Memory B cell (primary cell): ENCODE data around the gene SFTPD.
"Not testable (repeated sequence)": the region's sequence is repeated elsewhere in the genome, so short reads cannot be mapped to it uniquely, and the experiment has no call there.

Source experiments
- ATAC-seq: fragments of 150-1000 bp; cut with Tn5 transposase; 2 replicates; pipeline ENCODE4 v1.10.0; 2021; ENCODE audit warnings: low read depth, mild to moderate bottlenecking, moderate library complexity
- DNase-seq, 2 donors: peaks; one replicate each; pipeline ENCODE4 v3.0.0; 2022; ENCODE audit warnings: low spot score in 2 of 2
- H3K27ac Mint-ChIP-seq: one replicate; pipeline ENCODE4 v1.8.0; 2022; ENCODE audit warnings: mild to moderate bottlenecking, moderate library complexity, mixed read lengths
- H3K27me3 Mint-ChIP-seq: one replicate; pipeline ENCODE4 v1.8.0; 2022; ENCODE audit warnings: mixed read lengths
- H3K36me3 Mint-ChIP-seq: one replicate; pipeline ENCODE4 v1.8.0; 2022; ENCODE audit warnings: mild to moderate bottlenecking, mixed read lengths
- H3K4me1 Mint-ChIP-seq: one replicate; pipeline ENCODE4 v1.8.0; 2022; ENCODE audit warnings: mixed read lengths
- H3K4me3 Mint-ChIP-seq: one replicate; pipeline ENCODE4 v1.8.0; 2022; ENCODE audit warnings: mild to moderate bottlenecking, moderate library complexity, mixed read lengths
- H3K9me3 Mint-ChIP-seq: one replicate; pipeline ENCODE4 v1.8.0; 2022; ENCODE audit warnings: mixed read lengths

SFTPD gene

GRCh38 chr10:79948976-79949722, at the start of gene SFTPD:
SFTPD (minus strand) TSS chr10:79949105; CDS start chr10:79946659, 2,446 bp downstream.
- no peak within 1 kb of the TSS for H3K27ac Mint-ChIP-seq
- DNase-seq, result no peak

DNA sequence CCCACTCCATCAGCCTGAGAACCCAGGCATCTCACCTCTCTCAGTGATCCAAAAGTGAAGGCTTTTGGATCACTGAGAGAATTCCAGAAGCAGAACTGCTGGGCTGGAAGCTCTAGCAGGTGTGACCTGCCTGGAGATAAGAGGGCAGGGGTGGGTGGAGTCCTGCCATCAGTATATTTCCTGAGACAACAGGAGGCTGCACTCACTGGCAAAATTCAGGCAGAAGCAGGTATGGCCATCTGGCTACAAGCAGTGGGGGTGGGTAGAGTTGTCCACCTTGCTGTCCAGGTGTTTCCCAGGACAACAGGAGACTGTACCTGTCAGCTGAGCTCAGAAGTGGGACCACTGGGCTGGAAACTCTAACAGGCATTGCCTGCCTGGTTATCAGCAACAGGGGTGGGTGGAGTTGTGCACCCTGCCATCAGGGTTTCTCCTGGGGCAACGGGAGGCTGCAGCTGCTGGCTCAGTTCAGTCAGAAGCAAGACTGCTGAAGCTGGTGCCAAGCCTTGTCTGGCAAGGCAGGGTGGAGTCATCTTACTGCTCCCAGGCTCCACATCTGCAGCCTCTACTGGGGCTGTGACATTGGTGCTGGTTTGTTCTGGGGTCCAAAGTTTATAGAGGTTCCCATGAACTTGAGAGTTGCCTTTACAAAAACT, 47.2 kb upstream of the SFTPD start:
- H3K27me3 Mint-ChIP-seq, result peaks cover 15% of the 10 kb centered on the region
- no peak for ATAC-seq

More at GRCh38 chr10:79948976-79949722, at the start of gene SFTPD:
- Mint-ChIP-seq H3K4me3 (no peak within 1 kb of the TSS), H3K36me3 (peaks cover 7% of the 10 kb centered on the region), H3K4me1 (no peaks in the 10 kb centered on the region), H3K27me3 (no peaks in the 10 kb centered on the region), H3K9me3 (peaks cover 6% of the 10 kb centered on the region)
- no peak for ATAC-seq

DNA sequence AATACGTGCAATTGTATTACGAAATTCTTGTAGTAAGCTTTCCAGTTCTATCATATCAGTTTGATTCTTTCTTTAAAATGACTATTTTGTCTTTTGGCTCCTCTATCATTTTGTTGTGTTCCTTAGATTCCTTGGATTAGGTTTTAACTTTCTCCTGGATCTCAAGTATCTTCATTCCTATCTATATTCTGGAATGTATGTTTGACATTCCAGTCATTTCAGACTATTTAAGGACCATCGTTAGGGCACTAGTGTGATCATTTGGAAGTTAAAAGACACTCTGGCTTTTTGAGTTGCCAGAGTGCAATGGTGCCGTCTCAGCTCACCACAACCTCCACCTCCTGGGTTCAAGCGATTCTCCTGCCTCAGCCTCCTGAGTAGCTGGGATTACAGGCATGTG, 45.7 kb upstream of the SFTPD start:
- peaks cover 2% of the 10 kb centered on the region for H3K36me3 Mint-ChIP-seq
- ATAC-seq (no peak), DNase-seq (no peak)
- no peak overlapping the region for H3K27ac Mint-ChIP-seq
- no peaks in the 10 kb centered on the region for H3K4me1 Mint-ChIP-seq
- peaks cover 6% of the 10 kb centered on the region for H3K9me3 Mint-ChIP-seq
- H3K27me3 Mint-ChIP-seq, result peaks cover 10% of the 10 kb centered on the region
- no peak overlapping the region for H3K4me3 Mint-ChIP-seq

More for the DNA sequence above, 47.2 kb upstream of the SFTPD start:
- H3K4me1 Mint-ChIP-seq, result no peaks in the 10 kb centered on the region
- no peak overlapping the region for H3K4me3 Mint-ChIP-seq
- H3K9me3 Mint-ChIP-seq, result no peaks in the 10 kb centered on the region
- DNase-seq, result no peak
- H3K36me3 Mint-ChIP-seq, result peaks cover 2% of the 10 kb centered on the region
- H3K27ac Mint-ChIP-seq, result no peak overlapping the region

GRCh38 chr10:79988199-79988598, 39.3 kb upstream of the SFTPD start:
- not testable (repeated sequence) for ATAC-seq

DNA sequence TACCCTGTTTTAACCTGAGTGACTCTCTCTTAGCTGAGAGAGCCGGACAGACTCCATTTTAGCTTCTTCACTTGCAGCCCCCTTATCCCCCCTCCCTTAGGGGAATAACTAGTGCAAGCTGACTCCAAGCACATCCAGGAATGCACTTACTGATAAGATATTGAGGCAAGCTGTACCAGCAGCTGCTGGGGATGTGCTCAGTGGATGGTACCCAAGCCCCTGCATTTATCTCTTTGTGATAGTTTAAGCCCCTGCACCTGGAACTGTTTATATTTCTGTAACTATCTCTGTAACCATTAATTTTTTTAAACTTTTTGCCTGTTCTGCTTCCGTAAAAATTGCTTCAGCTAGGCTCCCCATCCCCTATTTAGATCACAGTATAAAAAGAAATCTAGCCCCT, 37.8 kb upstream of the SFTPD start:
- H3K36me3 Mint-ChIP-seq, H3K4me1 Mint-ChIP-seq, H3K27ac Mint-ChIP-seq, DNase-seq, ATAC-seq, H3K9me3 Mint-ChIP-seq, H3K4me3 Mint-ChIP-seq: not testable (repeated sequence)
- H3K27me3 Mint-ChIP-seq, result peaks cover 17% of the 10 kb centered on the region

More at GRCh38 chr10:79988199-79988598, 39.3 kb upstream of the SFTPD start:
- peaks cover 16% of the 10 kb centered on the region for H3K27me3 Mint-ChIP-seq
- not testable (repeated sequence) for DNase-seq, H3K4me1 Mint-ChIP-seq, H3K36me3 Mint-ChIP-seq, H3K4me3 Mint-ChIP-seq, H3K27ac Mint-ChIP-seq, H3K9me3 Mint-ChIP-seq

GRCh38 chr10:79985481-79986072, 36.7 kb upstream of the SFTPD start:
- Mint-ChIP-seq H3K36me3 (peaks cover 2% of the 10 kb centered on the region), H3K4me1 (peaks cover 7% of the 10 kb centered on the region), H3K4me3 (no peak overlapping the region), H3K27ac (no peak overlapping the region), H3K9me3 (peaks cover 10% of the 10 kb centered on the region), H3K27me3 (peaks cover 20% of the 10 kb centered on the region)
- ATAC-seq (no peak), DNase-seq (no peak)

DNA sequence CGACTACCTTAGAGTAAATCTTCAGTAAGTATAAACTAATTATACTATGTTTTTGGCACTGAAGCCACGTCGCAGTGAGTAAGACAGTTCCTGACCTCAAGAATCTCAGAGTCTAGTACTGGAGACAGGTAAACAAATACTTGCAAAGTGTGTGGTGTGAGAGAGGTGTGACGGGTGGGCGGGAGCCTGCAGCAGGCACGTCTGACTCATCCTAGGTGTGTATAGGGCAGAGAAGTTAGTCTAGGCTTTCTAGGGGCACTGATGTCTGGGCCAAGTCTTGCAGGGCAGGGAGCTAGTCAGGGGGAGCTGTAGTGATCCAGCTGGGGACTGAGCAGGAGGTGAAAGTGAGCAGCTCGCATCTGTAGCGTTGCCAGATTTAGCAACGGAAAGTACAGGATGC, 35.9 kb upstream of the SFTPD start:
- H3K4me1 Mint-ChIP-seq, result peaks cover 7% of the 10 kb centered on the region
- H3K36me3 Mint-ChIP-seq, result peaks cover 2% of the 10 kb centered on the region
- H3K4me3 Mint-ChIP-seq, result no peak overlapping the region
- no peak for ATAC-seq
- peaks cover 7% of the 10 kb centered on the region for H3K9me3 Mint-ChIP-seq
- no peak overlapping the region for H3K27ac Mint-ChIP-seq
- DNase-seq, result no peak
- H3K27me3 Mint-ChIP-seq, result peaks cover 20% of the 10 kb centered on the region

GRCh38 chr10:79983286-79983909, 34.5 kb upstream of the SFTPD start:
- Mint-ChIP-seq H3K9me3 (peaks cover 1% of the 10 kb centered on the region), H3K27ac (no peak overlapping the region), H3K36me3 (no peaks in the 10 kb centered on the region), H3K4me1 (peaks cover 7% of the 10 kb centered on the region), H3K27me3 (peaks cover 24% of the 10 kb centered on the region), H3K4me3 (peak overlapping the region; percentile 33)
- no peak for ATAC-seq
- no peak for DNase-seq

DNA sequence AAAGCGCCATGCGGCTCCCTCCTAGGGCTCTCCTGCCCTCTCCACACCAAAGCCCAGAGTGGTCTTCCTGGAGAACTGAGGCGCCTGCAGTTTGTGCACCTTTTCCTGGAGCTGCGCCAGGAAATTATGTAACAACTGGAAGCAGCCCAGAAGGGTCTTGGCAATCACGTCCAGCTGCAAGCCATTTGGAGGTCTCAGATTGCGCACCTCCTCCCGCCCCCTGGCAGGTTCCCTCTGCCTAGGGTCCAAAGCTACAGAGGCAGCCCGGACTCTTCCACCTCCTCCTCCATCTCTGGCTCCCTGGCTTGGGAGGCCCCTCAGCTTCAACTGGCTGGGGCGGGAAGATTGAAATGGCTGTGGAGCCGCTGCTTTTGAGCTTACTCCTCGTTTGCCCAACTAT, 34.0 kb upstream of the SFTPD start:
- no peak for ATAC-seq
- DNase-seq, result no peak
- H3K36me3 Mint-ChIP-seq, result no peaks in the 10 kb centered on the region
- H3K9me3 Mint-ChIP-seq, result no peaks in the 10 kb centered on the region
- no peak overlapping the region for H3K4me3 Mint-ChIP-seq
- H3K27me3 Mint-ChIP-seq, result peaks cover 24% of the 10 kb centered on the region
- H3K4me1 Mint-ChIP-seq, result peaks cover 7% of the 10 kb centered on the region
- H3K27ac Mint-ChIP-seq, result no peak overlapping the region

DNA sequence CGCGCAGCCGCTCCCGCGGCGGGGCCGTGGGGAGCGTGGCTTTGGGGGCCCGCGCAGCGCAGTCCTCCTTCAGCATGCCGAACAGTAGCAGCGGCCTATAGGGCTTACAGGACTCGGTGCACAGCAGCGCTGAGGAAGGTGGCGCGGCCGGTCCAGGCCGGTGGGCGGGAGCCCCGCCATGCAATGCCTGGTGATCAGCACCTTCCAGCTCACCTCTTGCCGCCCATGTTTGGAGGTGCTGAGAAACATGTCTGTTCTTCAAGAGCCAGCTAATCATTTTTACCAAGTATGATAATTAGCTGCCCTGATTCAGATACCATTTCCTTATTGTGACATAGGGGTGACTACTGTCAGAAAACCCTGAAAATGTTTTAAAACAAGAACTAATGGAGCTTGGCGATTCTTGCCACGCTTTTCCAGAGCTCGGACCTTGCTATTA, 33.5 kb upstream of the SFTPD start:
- Mint-ChIP-seq H3K9me3 (no peaks in the 10 kb centered on the region), H3K27me3 (peaks cover 24% of the 10 kb centered on the region), H3K27ac (no peak overlapping the region), H3K4me3 (peak overlapping the region; percentile 35), H3K4me1 (peaks cover 7% of the 10 kb centered on the region), H3K36me3 (no peaks in the 10 kb centered on the region)
- DNase-seq (no peak), ATAC-seq (peak; percentile 50)

GRCh38 chr10:79981450-79982361, 32.8 kb upstream of the SFTPD start:
- Mint-ChIP-seq H3K4me3 (peak overlapping the region; percentile 78), H3K4me1 (peaks cover 7% of the 10 kb centered on the region), H3K27me3 (peaks cover 26% of the 10 kb centered on the region), H3K36me3 (peaks cover 2% of the 10 kb centered on the region), H3K9me3 (peaks cover 2% of the 10 kb centered on the region), H3K27ac (no peak overlapping the region)
- DNase-seq (no peak), ATAC-seq (peak; percentile 57)

GRCh38 chr10:79980711-79981110, 31.8 kb upstream of the SFTPD start:
- no peak overlapping the region for H3K4me3 Mint-ChIP-seq

GRCh38 chr10:79979976-79980687, 31.2 kb upstream of the SFTPD start:
- DNase-seq (no peak), ATAC-seq (no peak)
- Mint-ChIP-seq H3K27ac (no peak overlapping the region), H3K4me1 (peaks cover 7% of the 10 kb centered on the region), H3K27me3 (peaks cover 23% of the 10 kb centered on the region), H3K9me3 (peaks cover 2% of the 10 kb centered on the region), H3K4me3 (no peak overlapping the region), H3K36me3 (peaks cover 2% of the 10 kb centered on the region)

More at GRCh38 chr10:79980711-79981110, 31.8 kb upstream of the SFTPD start:
- DNase-seq, result no peak
- ATAC-seq, result no peak
- Mint-ChIP-seq H3K27me3 (peaks cover 22% of the 10 kb centered on the region), H3K36me3 (peaks cover 2% of the 10 kb centered on the region), H3K4me1 (peaks cover 7% of the 10 kb centered on the region), H3K9me3 (peaks cover 2% of the 10 kb centered on the region), H3K27ac (no peak overlapping the region)
